Measurements from ENCODE around the gene SEC24D.

DNA sequence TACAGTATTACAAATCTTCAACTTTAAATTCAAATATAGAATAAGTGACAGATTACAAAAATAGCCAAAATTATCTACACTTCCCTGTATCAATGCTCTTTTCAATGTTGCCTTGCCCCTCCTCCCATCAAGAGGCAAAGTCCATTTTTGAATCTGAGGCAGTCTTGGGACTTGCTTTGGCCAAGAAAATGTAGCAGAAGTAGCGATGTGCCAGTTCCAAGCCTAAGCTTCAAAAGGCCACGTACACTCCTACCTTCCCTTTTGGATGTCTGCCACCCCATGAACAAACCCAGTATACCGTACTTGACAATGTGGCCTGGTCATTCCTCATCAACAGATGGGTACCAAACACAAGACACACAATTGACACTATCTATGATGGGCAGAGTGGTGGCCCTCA is 24.1 kb downstream of the SEC24D start:
- TF ChIP-seq, protein P1, sequence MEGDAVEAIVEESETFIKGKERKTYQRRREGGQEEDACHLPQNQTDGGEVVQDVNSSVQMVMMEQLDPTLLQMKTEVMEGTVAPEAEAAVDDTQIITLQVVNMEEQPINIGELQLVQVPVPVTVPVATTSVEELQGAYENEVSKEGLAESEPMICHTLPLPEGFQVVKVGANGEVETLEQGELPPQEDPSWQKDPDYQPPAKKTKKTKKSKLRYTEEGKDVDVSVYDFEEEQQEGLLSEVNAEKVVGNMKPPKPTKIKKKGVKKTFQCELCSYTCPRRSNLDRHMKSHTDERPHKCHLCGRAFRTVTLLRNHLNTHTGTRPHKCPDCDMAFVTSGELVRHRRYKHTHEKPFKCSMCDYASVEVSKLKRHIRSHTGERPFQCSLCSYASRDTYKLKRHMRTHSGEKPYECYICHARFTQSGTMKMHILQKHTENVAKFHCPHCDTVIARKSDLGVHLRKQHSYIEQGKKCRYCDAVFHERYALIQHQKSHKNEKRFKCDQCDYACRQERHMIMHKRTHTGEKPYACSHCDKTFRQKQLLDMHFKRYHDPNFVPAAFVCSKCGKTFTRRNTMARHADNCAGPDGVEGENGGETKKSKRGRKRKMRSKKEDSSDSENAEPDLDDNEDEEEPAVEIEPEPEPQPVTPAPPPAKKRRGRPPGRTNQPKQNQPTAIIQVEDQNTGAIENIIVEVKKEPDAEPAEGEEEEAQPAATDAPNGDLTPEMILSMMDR (IDR thresholded peaks at IDR 0.05), result no peak
- no peak for TF ChIP-seq POLR2A (IDR thresholded peaks at IDR 0.05)
- no peak for TF ChIP-seq POLR2AphosphoS5 (IDR thresholded peaks at IDR 0.05)
